ENCODE results near the gene IGF2R.
"Not testable (repeated sequence)": the region's sequence is repeated elsewhere in the genome, so short reads cannot be mapped to it uniquely, and the experiment has no call there.

Gene IGF2R

DNA sequence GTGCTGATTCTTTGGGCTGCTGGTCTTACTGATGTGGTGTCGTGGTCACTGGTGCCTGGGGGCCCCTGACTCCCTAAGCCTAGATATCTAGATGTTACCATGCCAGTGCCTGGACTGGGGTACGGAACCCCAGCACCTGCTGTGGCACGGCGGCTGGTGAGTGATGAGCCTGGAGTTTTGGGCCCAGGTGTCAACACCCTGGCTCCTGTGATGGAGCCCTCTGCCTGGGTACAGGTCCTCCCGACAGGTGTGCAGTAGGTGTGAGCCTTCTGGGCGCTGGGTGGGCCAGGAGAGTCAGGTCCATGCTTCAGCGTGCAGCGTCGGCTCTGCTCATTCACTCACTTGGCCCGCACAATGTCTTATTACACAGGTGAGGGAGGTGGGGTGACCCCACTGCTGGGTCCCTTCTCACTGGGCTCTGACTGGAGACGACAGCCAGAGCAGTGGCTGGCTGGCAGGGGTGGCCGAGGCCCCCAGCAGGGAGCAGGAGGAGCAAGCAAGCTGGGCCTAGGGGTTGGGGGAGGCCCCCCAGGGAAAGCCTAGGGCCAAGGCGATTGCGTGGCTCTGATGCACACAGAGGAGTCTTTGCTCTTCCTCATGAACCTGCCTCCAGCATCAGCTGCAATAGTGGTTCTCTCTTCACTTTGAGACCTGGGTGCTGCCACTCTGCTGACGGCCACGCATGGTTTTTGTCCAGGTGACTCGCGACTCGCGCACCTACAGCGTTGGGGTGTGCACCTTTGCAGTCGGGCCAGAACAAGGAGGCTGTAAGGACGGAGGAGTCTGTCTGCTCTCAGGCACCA is 110.2 kb downstream of the IGF2R start:
- DNase-seq = no peak

GRCh38 chr6:160079686-160080043 is 110.8 kb downstream of the IGF2R start:
- no peak for DNase-seq

GRCh38 chr6:160080097-160080496 is 111.2 kb downstream of the IGF2R start:
- no peak for DNase-seq

GRCh38 chr6:160081398-160081797 is 112.5 kb downstream of the IGF2R start:
- DNase-seq = no peak

GRCh38 chr6:160082627-160083026 is 113.7 kb downstream of the IGF2R start:
- DNase-seq = no peak

DNA sequence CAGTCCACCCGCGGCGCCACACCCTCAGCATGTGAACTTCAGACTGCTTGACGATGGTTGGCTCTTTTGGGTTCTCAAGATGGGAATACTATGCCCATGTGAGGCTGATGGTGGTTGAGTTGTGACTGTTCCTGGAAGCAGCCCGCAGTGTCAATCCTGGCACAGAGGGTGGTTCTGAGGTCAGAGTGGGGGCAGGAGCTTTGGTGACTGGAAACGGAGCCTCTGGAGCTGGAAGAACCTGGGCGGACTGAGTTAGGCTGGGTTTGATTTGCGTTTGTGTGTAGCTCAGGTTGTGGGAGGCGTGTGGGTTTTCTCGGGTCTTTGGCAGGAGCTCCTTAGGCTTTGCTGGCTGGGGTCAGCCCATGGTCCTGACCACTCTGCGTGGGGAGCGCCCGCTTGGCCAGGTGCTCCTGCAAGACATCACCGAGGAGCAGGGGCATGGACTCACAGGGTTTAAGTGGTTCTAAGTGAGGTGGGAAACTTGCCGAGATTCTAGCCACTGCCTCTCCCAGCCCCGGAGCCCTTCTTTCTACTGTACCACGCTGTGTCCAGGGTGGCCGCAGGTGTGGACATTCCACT is 115.4 kb downstream of the IGF2R start:
- DNase-seq = no peak

GRCh38 chr6:160085226-160085625 is 116.3 kb downstream of the IGF2R start:
- DNase-seq = no peak

DNA sequence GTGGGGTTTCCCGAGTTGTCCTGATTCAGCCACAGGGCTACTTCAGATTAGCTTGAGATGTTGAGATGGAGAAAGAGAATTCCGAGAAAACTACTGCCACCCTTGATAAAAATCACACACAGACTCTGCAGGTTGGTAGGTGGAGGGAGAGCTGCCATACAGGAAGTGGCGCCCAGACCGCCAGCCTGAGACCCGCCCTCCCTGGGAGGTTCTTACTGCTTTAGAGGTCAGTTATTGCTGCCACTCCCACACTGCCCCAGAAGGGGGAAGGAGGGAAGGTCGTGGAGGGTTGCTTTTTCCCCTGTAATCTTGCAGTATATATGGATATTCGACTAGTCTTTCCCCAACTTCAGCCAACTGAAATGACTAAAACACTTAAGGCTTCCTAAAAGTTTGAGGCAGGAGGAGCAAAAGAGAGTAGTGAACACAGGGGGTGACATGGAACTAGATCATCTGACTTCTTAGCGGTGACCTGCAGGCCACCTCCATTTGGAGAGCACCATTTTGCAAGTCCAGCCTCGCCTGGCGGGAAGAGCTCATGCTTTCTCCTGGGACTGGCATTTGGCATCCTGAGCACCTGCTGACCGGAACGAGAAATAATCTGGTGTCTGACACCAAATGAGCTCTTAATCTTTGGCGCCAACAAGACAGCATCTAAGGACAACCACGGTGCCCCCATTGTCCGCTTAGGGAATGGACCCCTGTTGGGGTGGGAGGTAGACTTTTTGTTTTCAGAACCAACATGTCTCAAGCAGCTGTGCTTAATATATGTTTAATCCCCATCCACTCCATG is 117.0 kb downstream of the IGF2R start:
- no peak for DNase-seq

DNA sequence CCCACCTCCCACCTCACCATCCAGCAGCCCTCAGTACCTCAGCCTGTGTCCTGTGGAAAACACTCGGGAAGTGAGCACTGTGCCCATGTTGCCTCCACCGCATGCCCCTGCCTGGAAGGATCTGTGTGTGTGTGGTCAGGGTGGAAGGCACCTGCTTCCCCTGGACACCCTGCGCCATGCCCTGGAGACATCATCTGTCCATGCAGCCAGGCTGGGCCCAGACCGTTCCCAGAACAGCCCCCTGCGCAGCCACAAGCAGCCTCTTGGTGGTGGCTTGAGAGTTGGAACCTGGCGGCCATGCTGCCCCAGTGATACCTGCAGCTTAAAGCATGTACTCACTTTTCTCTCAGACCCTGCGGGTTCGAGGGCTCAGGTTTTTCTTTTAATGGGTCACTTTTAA is 117.9 kb downstream of the IGF2R start:
- no peak for DNase-seq

GRCh38 chr6:160088069-160088783 is 119.3 kb downstream of the IGF2R start:
- DNase-seq = no peak

DNA sequence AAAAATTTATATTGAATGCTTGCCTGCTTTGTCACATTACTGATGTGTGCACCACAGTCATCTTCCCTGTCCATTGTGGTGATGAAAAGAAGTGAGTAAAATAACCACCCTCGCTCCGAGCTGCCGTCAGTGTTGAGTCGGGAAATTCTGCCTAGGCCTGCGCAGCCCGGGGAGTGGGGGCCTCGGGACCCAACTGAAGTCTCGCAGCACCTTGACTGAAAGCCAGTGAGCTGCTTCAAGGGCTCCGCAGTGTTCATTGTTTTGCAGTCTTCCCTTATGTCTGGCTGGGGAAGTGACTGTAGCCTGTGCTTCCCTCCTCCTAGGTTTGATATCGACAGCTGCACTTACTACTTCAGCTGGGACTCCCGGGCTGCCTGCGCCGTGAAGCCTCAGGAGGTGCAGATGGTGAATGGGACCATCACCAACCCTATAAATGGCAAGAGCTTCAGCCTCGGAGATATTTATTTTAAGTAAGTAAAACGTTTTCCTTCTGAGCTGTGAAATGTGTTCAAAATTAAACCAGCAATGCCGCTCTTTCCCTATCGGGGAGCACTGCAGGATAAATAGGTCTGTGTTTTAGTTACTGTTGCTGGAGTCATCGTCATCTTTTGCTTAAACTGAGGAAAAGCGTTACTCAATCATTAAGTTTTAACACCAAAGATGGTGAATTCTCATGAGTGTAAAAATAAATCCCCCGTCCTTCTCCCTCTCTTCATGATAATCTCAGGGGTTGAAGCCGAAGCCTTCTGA is 120.1 kb downstream of the IGF2R start:
- no peak for DNase-seq

DNA sequence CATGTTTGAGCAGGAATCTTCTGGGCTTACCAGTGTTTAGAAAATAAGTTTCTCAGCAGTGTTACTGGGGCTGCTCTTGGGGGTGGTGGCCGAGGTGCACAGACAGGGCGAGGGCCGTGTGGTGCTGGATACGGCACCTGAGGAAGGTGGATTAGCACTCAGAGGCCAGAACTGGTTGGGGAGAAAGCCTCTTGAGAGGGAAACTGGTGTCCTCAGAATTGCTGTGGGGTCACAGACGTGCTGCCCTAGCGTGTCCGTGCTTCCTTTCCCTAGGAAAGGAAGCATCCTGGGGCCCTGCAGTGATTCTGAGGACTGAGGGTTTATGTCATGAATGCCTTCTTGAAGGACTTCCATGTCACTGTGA is 120.6 kb downstream of the IGF2R start:
- DNase-seq = no peak

GRCh38 chr6:160090442-160091239 is 121.8 kb downstream of the IGF2R start:
- not testable (repeated sequence) for DNase-seq

DNA sequence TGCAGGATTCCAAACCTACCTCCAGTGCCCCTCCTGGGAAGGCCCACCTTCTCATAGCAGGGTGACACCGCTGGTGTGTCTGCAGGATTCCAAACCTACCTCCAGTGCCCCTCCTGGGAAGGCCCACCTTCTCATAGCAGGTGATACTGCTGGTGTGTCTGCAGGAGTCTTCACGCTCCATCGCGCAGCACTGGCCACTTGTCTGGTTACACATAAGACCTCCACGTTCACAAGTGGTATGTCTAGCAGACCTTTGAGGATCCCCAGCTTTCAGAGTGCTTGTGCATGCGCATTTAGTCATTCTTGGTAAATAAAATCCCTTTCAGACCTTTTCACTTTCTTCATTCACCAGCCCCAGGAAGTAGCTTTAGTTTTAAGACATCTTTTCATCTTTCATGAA is 123.3 kb downstream of the IGF2R start:
- not testable (repeated sequence) for DNase-seq

- DNase-seq = no peak
Observed at GRCh38 chr6:160092602-160093001, 123.7 kb downstream of the IGF2R start.

DNA sequence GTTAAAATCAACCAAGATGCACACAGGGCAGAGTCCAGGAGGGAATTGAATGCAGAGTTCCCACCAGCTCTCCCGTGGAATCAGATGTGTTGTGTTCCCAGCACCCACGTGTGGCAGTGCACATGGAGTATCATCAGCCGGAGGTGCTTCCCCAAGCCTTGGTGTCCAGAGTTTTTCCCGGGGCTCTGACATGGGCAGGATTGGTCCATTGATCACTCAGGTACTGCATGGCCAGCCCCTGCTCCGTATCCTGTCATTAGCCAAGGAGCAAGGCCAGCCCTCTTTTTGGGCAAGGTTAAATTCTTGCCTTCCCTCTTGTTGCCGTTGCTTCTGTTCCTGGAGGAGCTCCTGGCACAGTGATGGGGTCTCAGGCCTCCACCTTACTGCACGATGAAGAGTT is 124.2 kb downstream of the IGF2R start:
- no peak for DNase-seq

GRCh38 chr6:160093946-160094345 is 125.1 kb downstream of the IGF2R start:
- DNase-seq = no peak

DNA sequence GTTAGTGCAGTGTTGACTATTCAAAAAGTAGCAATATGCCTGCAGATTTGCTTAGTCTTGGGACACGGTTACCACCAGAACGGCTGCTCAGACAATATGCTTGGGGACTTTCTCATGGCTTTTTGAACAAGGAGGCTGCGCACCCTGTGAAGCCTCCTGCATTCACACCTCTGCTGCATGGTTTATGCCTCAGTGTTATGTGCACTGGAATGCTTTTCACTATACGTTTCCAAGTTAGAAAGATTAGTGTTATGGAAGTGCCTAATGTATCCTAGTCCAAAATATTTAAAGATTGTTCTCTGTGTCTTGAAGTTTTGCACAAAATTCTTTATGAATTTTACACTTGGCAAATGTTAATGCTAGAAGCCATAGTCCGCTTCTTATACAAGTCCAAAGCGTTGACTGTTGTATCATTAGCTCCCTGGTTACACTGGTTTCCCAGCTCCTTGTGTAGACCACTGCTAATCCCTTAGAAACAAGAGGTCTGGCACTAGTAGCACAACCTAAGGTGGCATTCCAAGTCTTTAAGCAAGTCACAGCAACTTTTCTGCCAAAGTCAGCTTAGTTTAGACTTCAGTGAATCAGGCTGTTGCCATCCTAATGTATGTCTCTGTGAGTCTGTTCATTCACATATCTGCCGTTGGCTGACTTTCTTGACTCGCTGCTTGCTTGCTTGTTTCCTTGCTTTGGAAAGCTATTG is 126.4 kb downstream of the IGF2R start:
- DNase-seq = no peak

DNA sequence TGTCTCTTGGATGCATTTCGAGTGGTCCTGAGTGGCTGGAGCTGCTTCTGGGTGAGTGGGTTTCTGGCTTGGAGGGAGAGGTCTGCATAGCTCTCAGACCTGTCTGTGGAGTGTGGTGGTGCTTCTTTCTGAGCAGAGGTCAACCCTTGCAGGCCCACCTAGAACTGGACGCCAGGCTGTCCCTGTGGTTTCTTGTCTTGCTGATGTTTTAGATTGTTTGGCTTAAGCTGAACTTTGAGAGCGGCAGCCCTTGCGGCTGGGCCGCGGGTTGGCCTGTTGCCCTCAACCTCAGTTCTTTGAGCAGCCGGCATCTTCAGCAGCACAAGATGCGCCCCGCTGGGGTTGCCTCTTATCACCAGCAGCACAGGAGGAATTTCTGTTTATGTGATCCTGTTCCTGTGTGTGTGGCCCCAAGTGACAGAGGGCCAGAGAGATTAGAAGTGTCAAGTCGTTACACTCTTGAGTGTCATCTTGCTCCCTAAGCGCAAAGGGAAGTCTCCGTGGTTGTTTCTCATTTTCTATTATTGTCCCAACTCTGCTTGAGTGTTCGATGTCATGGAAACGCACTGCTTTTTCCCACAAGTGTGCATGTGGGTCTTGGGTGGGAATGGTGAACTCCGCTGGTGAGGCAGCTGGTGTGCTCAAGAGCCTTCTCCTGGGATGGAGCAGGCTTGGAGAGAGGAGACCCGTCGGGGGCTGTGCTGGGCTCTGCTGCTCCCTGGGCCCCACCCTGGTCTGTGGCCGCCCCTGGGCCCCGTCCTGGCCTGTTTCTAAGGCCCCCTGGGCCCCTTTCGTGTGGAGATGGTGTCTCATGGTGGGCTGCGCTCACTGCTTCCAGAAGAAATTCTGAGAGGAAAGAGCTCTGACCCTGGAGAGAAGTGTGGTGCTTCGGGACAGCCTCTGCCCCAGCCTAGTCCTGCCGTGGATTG is 132.7 kb downstream of the IGF2R start:
- no peak for DNase-seq

DNA sequence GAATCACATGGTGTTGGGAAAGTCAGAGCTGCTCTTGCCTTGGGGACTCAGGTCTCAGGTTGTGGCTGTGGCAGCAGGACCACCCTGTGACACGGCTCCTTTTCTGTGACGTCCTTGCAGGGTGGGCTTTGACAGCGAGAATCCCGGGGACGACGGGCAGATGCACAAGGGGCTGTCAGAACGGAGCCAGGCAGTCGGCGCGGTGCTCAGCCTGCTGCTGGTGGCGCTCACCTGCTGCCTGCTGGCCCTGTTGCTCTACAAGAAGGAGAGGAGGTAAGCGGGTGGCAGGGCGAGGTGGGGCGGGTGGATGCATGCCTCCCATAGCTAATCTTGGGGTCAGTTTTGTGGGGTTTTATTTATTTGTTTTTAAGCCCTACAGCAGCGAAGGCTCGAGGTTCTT is 133.5 kb downstream of the IGF2R start:
- no peak for DNase-seq

Data from activated CD4-positive, alpha-beta T cell treated with anti-CD3 and anti-CD28 coated beads, Interleukin-2, amount 50 U/mL, for 48 hours (primary cell).